ENCODE measurements around the gene BCAP31. TPM values are rescaled to one million over a fixed set of nuclear protein-coding genes. Genes with fewer than 3 reads are reported as not detected.

Gene BCAP31
- 100 to 1,000 TPM in 2 of 4 donors, 10 to 100 TPM in 2; 86.6 to 177 (median 102) TPM for total RNA-seq

GRCh38 chrX:153724252-153725038 lies at the start of gene BCAP31, which contains the start of gene ABCD1:
TSS of gene BCAP31 (minus strand) at chrX:153724387. CDS start at chrX:153723244, 1,143 bp downstream.
TSS of gene ABCD1 (plus strand) at chrX:153724856. CDS start at chrX:153725267, 411 bp downstream.
- Histone ChIP-seq H3K27ac (peak within 1 kb of the TSS; percentile 81 to 91), H3K36me3 (no peaks in the 10 kb centered on the region), H3K9me3 (no peaks in the 10 kb centered on the region), H3K4me1 (peaks cover 0 to 4% of the 10 kb centered on the region in 2 donors), H3K27me3 (no peaks in the 10 kb centered on the region), H3K4me3 (peak within 1 kb of the TSS; percentile 43 to 49)
- intact Hi-C loops (cut with DNase I; ENCODE audit: low total_unique reads) = no loop called here
- DNase-seq = peak; percentile 88
- TF ChIP-seq CTCF (IDR thresholded peaks at IDR 0.05) = no peak
- TF ChIP-seq POLR2A (IDR thresholded peaks at IDR 0.05) = peak; percentile 62 to 73

GRCh38 chrX:153773218-153773611 lies 49.0 kb upstream of the BCAP31 start:
- Histone ChIP-seq H3K9me3 (no peaks in the 10 kb centered on the region), H3K27me3 (no peaks in the 10 kb centered on the region), H3K4me3 (no peak overlapping the region), H3K27ac (no peak overlapping the region), H3K36me3 (no peaks in the 10 kb centered on the region), H3K4me1 (no peaks in the 10 kb centered on the region)
- TF ChIP-seq CTCF (IDR thresholded peaks at IDR 0.05) (no peak), POLR2A (IDR thresholded peaks at IDR 0.05) (no peak)
- intact Hi-C loops (cut with DNase I; ENCODE audit: low total_unique reads) = no loop called here
- DNase-seq = no peak

GRCh38 chrX:153772316-153773217 lies 48.4 kb upstream of the BCAP31 start:
- Histone ChIP-seq H3K4me1 (no peaks in the 10 kb centered on the region), H3K27me3 (no peaks in the 10 kb centered on the region), H3K9me3 (no peaks in the 10 kb centered on the region), H3K27ac (no peak overlapping the region), H3K36me3 (no peaks in the 10 kb centered on the region), H3K4me3 (no peak overlapping the region)
- intact Hi-C loops (cut with DNase I; ENCODE audit: low total_unique reads) = no loop called here
- DNase-seq = no peak
- TF ChIP-seq CTCF (IDR thresholded peaks at IDR 0.05) (no peak), POLR2A (IDR thresholded peaks at IDR 0.05) (no peak)

GRCh38 chrX:153771415-153772315 lies 47.5 kb upstream of the BCAP31 start:
- Histone ChIP-seq H3K36me3 (no peaks in the 10 kb centered on the region), H3K27ac (no peak overlapping the region), H3K9me3 (no peaks in the 10 kb centered on the region), H3K4me3 (no peak overlapping the region), H3K27me3 (no peaks in the 10 kb centered on the region), H3K4me1 (no peaks in the 10 kb centered on the region)
- DNase-seq = no peak
- intact Hi-C loops (cut with DNase I; ENCODE audit: low total_unique reads) = no loop called here
- TF ChIP-seq POLR2A (IDR thresholded peaks at IDR 0.05) (no peak), CTCF (IDR thresholded peaks at IDR 0.05) (no peak)
